IMR-90 (cell line): ENCODE results near the gene DHRS13. TPM values are rescaled to one million over a fixed set of nuclear protein-coding genes. Genes with fewer than 3 reads are reported as not detected.

ENCODE experiments used
- ATAC-seq: fragments of 200-7000 bp; cut with Tn5 transposase; 2 replicates; pipeline ENCODE4 v1.9.1; 2020; ENCODE audit warnings: low read depth, mild to moderate bottlenecking, moderate library complexity
- BruUV-seq: library from RNA; stranded (reverse); fragments of 400-500 nt; replicated peaks from 2 replicates; lab custom pipeline; 2021; lab: Mats Ljungman, UMichigan
- CTCF ChIA-PET: fragments of 300-600 bp; formaldehyde crosslinking; extraction: SDS; loops from one replicate; lab custom pipeline; 2021; ENCODE audit warnings: antibody characterized with exemption; lab: Yijun Ruan, JAX
- POLR2A ChIA-PET: fragments of 300-600 bp; sonication (Branson Sonifier 250); formaldehyde crosslinking; loops from one replicate; lab custom pipeline; 2022; ENCODE audit warnings: antibody characterized with exemption; ENCODE audit not compliant: unreplicated experiment; lab: Charles Lee
- DNase-seq: peaks from one replicate; pipeline ENCODE4 v3.0.0; 2013
- H2AFZ ChIP-seq: replicated peaks from 2 replicates; pipeline ENCODE3; 2013; ENCODE audit warnings: low read length, mild to moderate bottlenecking; ENCODE audit not compliant: poor library complexity
- H2AK5ac ChIP-seq: 2 replicates; pipeline ENCODE4 v1.6.1; 2013; ENCODE audit warnings: low read depth, low read length, inconsistent platforms
- H2AK9ac ChIP-seq: replicated peaks from 2 replicates; pipeline ENCODE3; 2013; ENCODE audit warnings: mild to moderate bottlenecking, low read depth, low read length, moderate library complexity; ENCODE audit not compliant: poor library complexity
- H2BK120ac ChIP-seq: 2 replicates; pipeline ENCODE4 v1.6.1; 2013; ENCODE audit warnings: low read depth, low read length, inconsistent platforms
- H2BK15ac ChIP-seq: 3 replicates; pipeline ENCODE4 v1.6.1; 2013; ENCODE audit warnings: low read depth, low read length, inconsistent platforms
- H2BK20ac ChIP-seq: 2 replicates; pipeline ENCODE4 v1.6.1; 2013; ENCODE audit warnings: low read depth, mild to moderate bottlenecking, inconsistent platforms, low read length, moderate library complexity
- H2BK5ac ChIP-seq: 2 replicates; pipeline ENCODE4 v1.6.1; 2013; ENCODE audit warnings: mild to moderate bottlenecking, low read depth, low read length, inconsistent platforms; ENCODE audit not compliant: poor library complexity, severe bottlenecking
- H3K14ac ChIP-seq: replicated peaks from 2 replicates; pipeline ENCODE4 v1.6.1; 2013; ENCODE audit warnings: low read depth, low read length, inconsistent platforms
- H3K18ac ChIP-seq: 2 replicates; pipeline ENCODE4 v1.6.1; 2013; ENCODE audit warnings: low read depth, low read length, control low read depth
- H3K23ac ChIP-seq: 2 replicates; pipeline ENCODE4 v1.6.1; 2013; ENCODE audit warnings: low read depth, low read length, inconsistent platforms
- H3K27ac ChIP-seq: 2 replicates; pipeline ENCODE4 v1.5.1; 2013; ENCODE audit warnings: mild to moderate bottlenecking, control low read depth, low read length; ENCODE audit not compliant: insufficient read depth
- H3K27me3 ChIP-seq: 2 replicates; pipeline ENCODE4 v1.6.1; 2013; ENCODE audit warnings: low read length; ENCODE audit not compliant: control insufficient read depth, insufficient read depth
- H3K36me3 ChIP-seq: 2 replicates; pipeline ENCODE4 v1.6.1; 2013; ENCODE audit warnings: low read length, mixed read lengths; ENCODE audit not compliant: control insufficient read depth, insufficient read depth
- H3K4ac ChIP-seq: 2 replicates; pipeline ENCODE4 v1.6.1; 2013; ENCODE audit warnings: low read depth, low read length, inconsistent platforms
- H3K4me1 ChIP-seq: 2 replicates; pipeline ENCODE4 v1.6.1; 2013; ENCODE audit warnings: low read length, mixed read lengths; ENCODE audit not compliant: control insufficient read depth, insufficient read depth
- H3K4me2 ChIP-seq: 2 replicates; pipeline ENCODE4 v1.6.1; 2013; ENCODE audit warnings: low read depth, mild to moderate bottlenecking, control low read depth, low read length, moderate library complexity
- H3K4me3 ChIP-seq: 2 replicates; pipeline ENCODE4 v1.5.1; 2013; ENCODE audit warnings: low read depth, mild to moderate bottlenecking, control low read depth, low read length, moderate library complexity; ENCODE audit not compliant: insufficient read depth
- H3K56ac ChIP-seq: 2 replicates; pipeline ENCODE4 v1.6.1; 2013; ENCODE audit warnings: low read length, inconsistent platforms; ENCODE audit not compliant: insufficient read depth; ENCODE audit errors: extremely low read depth
- H3K79me1 ChIP-seq, 2 experiments: 2 replicates each; pipeline ENCODE4 v1.6.1; 2013; ENCODE audit warnings: low read length in 2 of 2, inconsistent platforms in 1 of 2, low read depth in 1 of 2
- H3K9ac ChIP-seq: 2 replicates; pipeline ENCODE4 v1.6.1; 2013; ENCODE audit warnings: low read depth, low read length, control low read depth
- H3K9me1 ChIP-seq: 2 replicates; pipeline ENCODE4 v1.6.1; 2013; ENCODE audit warnings: low read length, inconsistent platforms; ENCODE audit not compliant: insufficient read depth
- H3K9me3 ChIP-seq: 2 replicates; pipeline ENCODE4 v1.6.1; 2013; ENCODE audit warnings: low read length; ENCODE audit not compliant: control insufficient read depth, insufficient read depth
- H4K20me1 ChIP-seq: 2 replicates; pipeline ENCODE4 v1.6.1; 2013; ENCODE audit warnings: low read length, inconsistent platforms; ENCODE audit not compliant: insufficient read depth
- H4K5ac ChIP-seq: 2 replicates; pipeline ENCODE4 v1.6.1; 2013; ENCODE audit warnings: mild to moderate bottlenecking, low read depth, low read length, control low read depth
- H4K8ac ChIP-seq, 2 experiments: 2 replicates each; pipeline ENCODE4 v1.6.1; 2013; ENCODE audit warnings: low read depth in 2 of 2, low read length in 2 of 2, control low read depth in 1 of 2, inconsistent platforms in 1 of 2
- H4K91ac ChIP-seq: 2 replicates; pipeline ENCODE4 v1.6.1; 2013; ENCODE audit warnings: low read depth, low read length, inconsistent platforms; ENCODE audit not compliant: insufficient read depth
- BHLHE40 ChIP-seq: fragments of 150-350 bp; IDR thresholded peaks from 2 replicates; pipeline ENCODE4 v1.6.1; 2016; ENCODE audit warnings: mild to moderate bottlenecking, low read depth, low read length
- CEBPB ChIP-seq: IDR thresholded peaks from 2 replicates; pipeline ENCODE4 v1.6.1; 2012; ENCODE audit warnings: low read depth, low read length, improper control_type of control experiment
- CHD1 ChIP-seq: IDR thresholded peaks from 2 replicates; pipeline ENCODE4 v1.6.1; 2012; ENCODE audit warnings: low read depth, low read length, improper control_type of control experiment
- FOS ChIP-seq: fragments of 150-350 bp; IDR thresholded peaks from 2 replicates; pipeline ENCODE4 v1.6.1; 2016; ENCODE audit warnings: low read depth, low read length
- MAFK ChIP-seq: IDR thresholded peaks from 2 replicates; pipeline ENCODE4 v1.6.1; 2012; ENCODE audit warnings: low read depth, low read length, improper control_type of control experiment
- MAZ ChIP-seq: IDR thresholded peaks from 2 replicates; pipeline ENCODE4 v1.6.1; 2012; ENCODE audit warnings: low read depth, mild to moderate bottlenecking, low read length, improper control_type of control experiment, moderate library complexity, borderline replicate concordance
- MXI1 ChIP-seq: IDR thresholded peaks from 2 replicates; pipeline ENCODE4 v1.6.1; 2012; ENCODE audit warnings: low read depth, mild to moderate bottlenecking, low read length, moderate library complexity, borderline replicate concordance
- NFE2L2 ChIP-seq: fragments of 150-350 bp; IDR thresholded peaks from 2 replicates; pipeline ENCODE4 v1.6.1; 2016; ENCODE audit warnings: low read depth, mild to moderate bottlenecking, low read length
- POLR2A ChIP-seq: IDR thresholded peaks from 2 replicates; pipeline ENCODE4 v1.6.1; 2012; ENCODE audit warnings: mild to moderate bottlenecking, low read depth, low read length
- RAD21 ChIP-seq: IDR thresholded peaks from 2 replicates; pipeline ENCODE4 v1.6.1; 2012; ENCODE audit warnings: low read length, improper control_type of control experiment
- RFX5 ChIP-seq: IDR thresholded peaks from 2 replicates; pipeline ENCODE4 v1.8.0; 2012; ENCODE audit warnings: low read depth, mild to moderate bottlenecking, low read length, moderate library complexity
- SMC3 ChIP-seq: fragments of 150-350 bp; IDR thresholded peaks from 2 replicates; pipeline ENCODE4 v1.6.1; 2016; ENCODE audit warnings: low read depth, mild to moderate bottlenecking, antibody characterized with exemption, low read length, moderate library complexity
- whole genome bisulfite sequencing, 2 experiments: methylation state at CpG; one replicate each; pipeline versions ENCODE4 v1.1.5 to v1.1.7; 2013; ENCODE audit warnings: missing lambda C conversion rate in 2 of 2; ENCODE audit not compliant: insufficient read length in 1 of 2; ENCODE audit errors: extremely low coverage in 2 of 2; 5-methylcytosine and 5-hydroxymethylcytosine counted together
- dilution Hi-C: fragments of 300-500 bp; cut with HindIII; formaldehyde crosslinking; loops from one replicate; pipeline ENCODE4 v1.14.3; 2018; ENCODE audit warnings: low sequenced_read_pairs; ENCODE audit not compliant: unreplicated experiment
- in situ Hi-C: fragments of 300-500 bp; cut with MboI; formaldehyde crosslinking; loops from 3 replicates; pipeline ENCODE4 v1.14.3; 2019; ENCODE audit warnings: low sequenced_read_pairs, inconsistent platforms, mixed read lengths
- intact Hi-C: fragments of 100-400 bp; cut with micrococcal nuclease; formaldehyde crosslinking; loops from 2 replicates; pipeline ENCODE4 v1.10.0; 2022
- polyA plus RNA-seq, 3 experiments: library from polyadenylated mRNA; depleted of rRNA; stranded (reverse); fragments of >200 nt; gene quantifications; 2 replicates each; pipeline ENCODE4 v1.2.3, GENCODE V29; 2012; ENCODE audit warnings: low replicate concordance in 1 of 3
- total RNA-seq: library from RNA; depleted of rRNA; stranded (reverse); fragments of >200 nt; gene quantifications from 2 replicates; pipeline ENCODE4 v1.2.3, GENCODE V29; 2012
- TF ChIP-seq, protein P1 (sequence below): fragments of 150-350 bp; IDR thresholded peaks from 2 replicates; pipeline ENCODE4 v1.6.1; 2017; ENCODE audit warnings: mild to moderate bottlenecking, antibody characterized with exemption, low read length, low read depth
- TF ChIP-seq, protein P2 (sequence below): conservative IDR thresholded peaks from 2 replicates; pipeline ENCODE4 v1.5.1; 2012; ENCODE audit warnings: mild to moderate bottlenecking, low read depth, low read length, improper control_type of control experiment

DHRS13 gene
- total and polyA plus RNA-seq, 2 of the 4 experiments (the other 2 are of a cell fraction), result 2.7 to 3.9 TPM

DNA sequence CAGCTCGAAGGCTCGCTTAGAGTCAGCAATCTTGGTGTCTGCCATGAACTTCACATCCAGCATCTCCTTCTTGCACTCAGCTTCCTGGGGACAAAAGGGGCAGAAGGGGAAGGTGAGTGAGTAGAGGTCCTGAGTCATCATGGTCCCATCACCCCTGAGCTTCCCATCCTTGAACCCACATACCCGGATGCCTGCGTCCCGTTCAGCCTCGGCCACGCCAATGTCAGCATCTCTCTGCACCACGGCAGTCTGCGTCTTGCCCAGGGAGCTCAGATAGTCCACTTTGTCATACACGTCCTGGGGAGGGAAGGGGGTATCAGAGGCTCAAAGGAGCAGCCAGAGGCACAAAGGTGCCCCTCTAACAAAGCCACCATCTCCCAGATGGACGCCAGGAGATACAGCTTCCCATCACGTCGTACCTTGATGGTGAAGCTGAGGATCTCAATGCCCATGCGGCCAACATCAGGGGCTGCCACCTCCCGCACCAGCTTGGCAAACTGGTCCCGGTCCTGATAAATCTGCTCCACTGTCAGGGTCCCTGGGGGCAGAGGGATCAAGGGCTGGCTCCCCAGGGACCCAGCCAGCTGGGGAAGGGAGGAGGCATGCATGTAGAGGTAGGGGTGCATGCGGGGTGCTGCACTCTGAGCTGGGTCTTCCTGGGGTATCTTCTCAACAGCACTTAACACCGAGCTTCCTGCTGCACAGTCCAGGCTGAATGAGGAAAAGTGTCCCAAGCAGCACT is 20.6 kb downstream of the DHRS13 start:
- ChIA-PET POLR2A (no interaction called here), CTCF (no interaction called here)
- WGBS, 2 experiments, result 93% methylated on average over 2 of the region's 18 CpGs; no CpG with 5 or more reads in 1 of the 2 experiments
- Histone ChIP-seq H3K4me2 (no peak overlapping the region), H2BK5ac (no peak overlapping the region), H2BK20ac (no peak overlapping the region), H2AK5ac (no peak overlapping the region), H3K9me1 (no peaks in the 10 kb centered on the region), H3K18ac (no peak overlapping the region), H2BK15ac (no peak overlapping the region), H3K27me3 (no peaks in the 10 kb centered on the region), H2BK120ac (no peak overlapping the region), H3K27ac (no peak overlapping the region), H4K91ac (no peak overlapping the region), H3K9me3 (no peaks in the 10 kb centered on the region), H4K8ac (no peak overlapping the region), H3K23ac (no peak overlapping the region; the same call in 1 of the 2 replicates), H3K56ac (no peak overlapping the region), H3K36me3 (peaks cover 65% of the 10 kb centered on the region), H3K4me3 (no peak overlapping the region), H4K20me1 (0 out of 2 replicates have a peak, but pooled peaks cover 4% of the 10 kb centered on the region), H3K79me1 (no peaks in the 10 kb centered on the region), H4K5ac (no peak overlapping the region), H2AK9ac (no peak overlapping the region), H3K4me1 (no peaks in the 10 kb centered on the region), H3K14ac (no peak overlapping the region), H3K4ac (no peak overlapping the region), H2AFZ (no peak overlapping the region), H3K9ac (no peak overlapping the region)
- BruUV-seq, result no TSS peak
- dilution Hi-C loops, result no loop called here
- in situ Hi-C loops, result no loop called here
- intact Hi-C loops, result no loop called here
- ATAC-seq, result no peak
- no peak for DNase-seq
- TF ChIP-seq RFX5, result no peak
- TF ChIP-seq MAZ, result no peak
- no peak for TF ChIP-seq RAD21
- TF ChIP-seq, protein P1, sequence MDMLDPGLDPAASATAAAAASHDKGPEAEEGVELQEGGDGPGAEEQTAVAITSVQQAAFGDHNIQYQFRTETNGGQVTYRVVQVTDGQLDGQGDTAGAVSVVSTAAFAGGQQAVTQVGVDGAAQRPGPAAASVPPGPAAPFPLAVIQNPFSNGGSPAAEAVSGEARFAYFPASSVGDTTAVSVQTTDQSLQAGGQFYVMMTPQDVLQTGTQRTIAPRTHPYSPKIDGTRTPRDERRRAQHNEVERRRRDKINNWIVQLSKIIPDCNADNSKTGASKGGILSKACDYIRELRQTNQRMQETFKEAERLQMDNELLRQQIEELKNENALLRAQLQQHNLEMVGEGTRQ, result no peak
- TF ChIP-seq FOS, result no peak
- TF ChIP-seq CEBPB, result no peak
- TF ChIP-seq, protein P2, sequence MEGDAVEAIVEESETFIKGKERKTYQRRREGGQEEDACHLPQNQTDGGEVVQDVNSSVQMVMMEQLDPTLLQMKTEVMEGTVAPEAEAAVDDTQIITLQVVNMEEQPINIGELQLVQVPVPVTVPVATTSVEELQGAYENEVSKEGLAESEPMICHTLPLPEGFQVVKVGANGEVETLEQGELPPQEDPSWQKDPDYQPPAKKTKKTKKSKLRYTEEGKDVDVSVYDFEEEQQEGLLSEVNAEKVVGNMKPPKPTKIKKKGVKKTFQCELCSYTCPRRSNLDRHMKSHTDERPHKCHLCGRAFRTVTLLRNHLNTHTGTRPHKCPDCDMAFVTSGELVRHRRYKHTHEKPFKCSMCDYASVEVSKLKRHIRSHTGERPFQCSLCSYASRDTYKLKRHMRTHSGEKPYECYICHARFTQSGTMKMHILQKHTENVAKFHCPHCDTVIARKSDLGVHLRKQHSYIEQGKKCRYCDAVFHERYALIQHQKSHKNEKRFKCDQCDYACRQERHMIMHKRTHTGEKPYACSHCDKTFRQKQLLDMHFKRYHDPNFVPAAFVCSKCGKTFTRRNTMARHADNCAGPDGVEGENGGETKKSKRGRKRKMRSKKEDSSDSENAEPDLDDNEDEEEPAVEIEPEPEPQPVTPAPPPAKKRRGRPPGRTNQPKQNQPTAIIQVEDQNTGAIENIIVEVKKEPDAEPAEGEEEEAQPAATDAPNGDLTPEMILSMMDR, result no peak
- TF ChIP-seq CHD1, result no peak
- no peak for TF ChIP-seq SMC3
- TF ChIP-seq MXI1, result no peak
- TF ChIP-seq POLR2A, result no peak
- no peak for TF ChIP-seq BHLHE40
- no peak for TF ChIP-seq MAFK
- no peak for TF ChIP-seq NFE2L2
